H1 (cell line): ENCODE measurements around the gene GALNT9.

ENCODE experiments used
- ATF2 ChIP-seq: IDR thresholded peaks from 2 replicates; pipeline ENCODE4 v1.6.1; 2012; ENCODE audit warnings: low read length, inconsistent platforms
- CHD7 ChIP-seq: fragments of 300-600 bp; sonication (generic); IDR thresholded peaks from 2 replicates; pipeline ENCODE4 v1.7.1; 2012; ENCODE audit warnings: low read length, moderate library complexity, mild to moderate bottlenecking, inconsistent platforms; ENCODE audit not compliant: insufficient replicate concordance
- CTCF ChIP-seq, 3 experiments: IDR thresholded peaks; 1 replicate in 2 of 3; 2 replicates in 1 of 3; pipeline versions ENCODE4 v1.5.1 to v1.6.1; 2011; ENCODE audit warnings: low read length in 3 of 3, mild to moderate bottlenecking in 3 of 3, inconsistent platforms in 2 of 3, low read depth in 1 of 3, moderate library complexity in 1 of 3; ENCODE audit not compliant: insufficient read depth in 1 of 3; ENCODE audit errors: control extremely low read depth in 1 of 3
- NRF1 ChIP-seq: IDR thresholded peaks from 2 replicates; pipeline ENCODE4 v1.6.1; 2011; ENCODE audit warnings: mild to moderate bottlenecking, low read depth, low read length, improper control_type of control experiment
- POLR2AphosphoS5 ChIP-seq: IDR thresholded peaks from 2 replicates; pipeline ENCODE4 v1.6.1; 2011; ENCODE audit warnings: low read depth, low read length

GRCh38 chr12:132290203-132290540 is 39.2 kb downstream of the GALNT9 start:
- TF ChIP-seq CTCF (IDR thresholded peaks at IDR 0.05; ENCODE audit: control extremely low read depth in 1 of 3, insufficient read depth in 1 of 3, low read depth in 1 of 3, low read length in 3 of 3) (no peak), ATF2 (no peak), CHD7 (no peak), NRF1 (no peak), POLR2AphosphoS5 (no peak)
